GM08714 (cell line): ENCODE results near the gene PRKD3.

Source experiments
- H3K4me3 ChIP-seq: fragments of 200-500 bp; sonication (Bioruptor generic); 2 replicates; pipeline ENCODE4 v1.5.1; 2014; ENCODE audit warnings: mild to moderate bottlenecking, low read length, inconsistent platforms
- ZNF274 ChIP-seq: IDR thresholded peaks from 2 replicates; pipeline ENCODE4 v1.6.1; 2012; ENCODE audit warnings: mild to moderate bottlenecking, low read depth, low read length

Gene PRKD3

GRCh38 chr2:37326866-37327634 is 2.4 kb upstream of the PRKD3 start:
- no peak for TF ChIP-seq ZNF274
- no peak overlapping the region for H3K4me3 ChIP-seq

GRCh38 chr2:37326285-37326684 is 1.7 kb upstream of the PRKD3 start:
- no peak for TF ChIP-seq ZNF274
- no peak overlapping the region for H3K4me3 ChIP-seq

- peak overlapping the region; percentile 57; the same call in 1 of the 2 replicates for H3K4me3 ChIP-seq
- TF ChIP-seq ZNF274: no peak
These were observed 1.0 kb upstream of the PRKD3 start for GRCh38 chr2:37325625-37326071.

GRCh38 chr2:37324536-37324785 is 172 bp downstream of the PRKD3 start:
- peak overlapping the region; percentile 89 for H3K4me3 ChIP-seq
- TF ChIP-seq ZNF274: no peak

- peak overlapping the region; percentile 89 for H3K4me3 ChIP-seq
- no peak for TF ChIP-seq ZNF274
These were observed 675 bp downstream of the PRKD3 start for GRCh38 chr2:37323781-37324535.

- no peak for TF ChIP-seq ZNF274
These were observed 1.4 kb downstream of the PRKD3 start for GRCh38 chr2:37323176-37323780.

GRCh38 chr2:37322368-37322767 is 2.3 kb downstream of the PRKD3 start:
- TF ChIP-seq ZNF274: no peak
- peak overlapping the region; percentile 14; the same call in 1 of the 2 replicates for H3K4me3 ChIP-seq

More at GRCh38 chr2:37323176-37323780, 1.4 kb downstream of the PRKD3 start:
- H3K4me3 ChIP-seq: peak overlapping the region; percentile 89

GRCh38 chr2:37321029-37321682 is 3.5 kb downstream of the PRKD3 start:
- H3K4me3 ChIP-seq: no peak overlapping the region; the same call in 1 of the 2 replicates
- no peak for TF ChIP-seq ZNF274

- no peak overlapping the region for H3K4me3 ChIP-seq
- no peak for TF ChIP-seq ZNF274
These were observed 4.7 kb downstream of the PRKD3 start for GRCh38 chr2:37319754-37320609.

GRCh38 chr2:37318401-37318800 is 6.2 kb downstream of the PRKD3 start:
- no peak for TF ChIP-seq ZNF274
- no peak overlapping the region for H3K4me3 ChIP-seq

- no peak for TF ChIP-seq ZNF274
- no peak overlapping the region for H3K4me3 ChIP-seq
These were observed 6.9 kb downstream of the PRKD3 start for GRCh38 chr2:37317746-37318145.

GRCh38 chr2:37316181-37316580 is 8.5 kb downstream of the PRKD3 start:
- H3K4me3 ChIP-seq: no peak overlapping the region
- no peak for TF ChIP-seq ZNF274

GRCh38 chr2:37315364-37315763 is 9.3 kb downstream of the PRKD3 start:
- TF ChIP-seq ZNF274: no peak
- H3K4me3 ChIP-seq: no peak overlapping the region
